Measurements from ENCODE around the gene HIP1. TPM values are rescaled to one million over a fixed set of nuclear protein-coding genes. Genes with fewer than 3 reads are reported as not detected.
"Not testable (repeated sequence)": the region's sequence is repeated elsewhere in the genome, so short reads cannot be mapped to it uniquely, and the experiment has no call there.

The HIP1 gene
- total RNA-seq, 4 donors from 2014 or later, result 15.8 to 33.2 (median 22.8) TPM

GRCh38 chr7:75575488-75576121, 163.1 kb downstream of the HIP1 start:
- Histone ChIP-seq H3K9me3 (no peaks in the 10 kb centered on the region), H3K4me3 (no peak overlapping the region), H3K36me3 (peaks cover 7 to 95% (median 66%) of the 10 kb centered on the region in 4 donors), H3K27ac (replicated peaks in 1 of 4) (no peak overlapping the region), H3K4me1 (no peaks in the 10 kb centered on the region), H3K27me3 (no peaks in the 10 kb centered on the region)
- DNase-seq (ENCODE audit: extremely low spot score), result no peak
- TF ChIP-seq CTCF (IDR thresholded peaks at IDR 0.05), result no peak
- TF ChIP-seq EP300 (IDR thresholded peaks at IDR 0.05), result no peak
- no peak for TF ChIP-seq POLR2AphosphoS5 (IDR thresholded peaks at IDR 0.05)
- no peak for TF ChIP-seq POLR2A (IDR thresholded peaks at IDR 0.05; ENCODE audit: low read depth)
- intact Hi-C loops (cut with DNase I), result no loop called here
- WGBS, result 81% methylated on average over 13 of the region's 13 CpGs

GRCh38 chr7:75573477-75574019, 165.2 kb downstream of the HIP1 start:
- H3K36me3 ChIP-seq, result peaks cover 7 to 91% (median 56%) of the 10 kb centered on the region in 4 donors
- H3K4me1 ChIP-seq, result no peaks in the 10 kb centered on the region
- intact Hi-C loops (cut with DNase I), result no loop called here
- DNase-seq (ENCODE audit: extremely low spot score), result no peak
- no peak for TF ChIP-seq CTCF (IDR thresholded peaks at IDR 0.05)
- no peak for TF ChIP-seq POLR2A (IDR thresholded peaks at IDR 0.05; ENCODE audit: low read depth)
- no peak for TF ChIP-seq EP300 (IDR thresholded peaks at IDR 0.05)
- no peak for TF ChIP-seq POLR2AphosphoS5 (IDR thresholded peaks at IDR 0.05)
- H3K9me3 ChIP-seq, result no peaks in the 10 kb centered on the region
- H3K4me3 ChIP-seq, result no peak overlapping the region
- WGBS, result 93% methylated on average over 14 of the region's 14 CpGs
- H3K27ac ChIP-seq (replicated peaks in 1 of 4), result no peak overlapping the region
- no peaks in the 10 kb centered on the region for H3K27me3 ChIP-seq

- WGBS, result 83% methylated on average over 1 of the region's 11 CpGs
- intact Hi-C loops (cut with DNase I), result no loop called here
Measured at GRCh38 chr7:75572814-75573213, 165.9 kb downstream of the HIP1 start.

GRCh38 chr7:75572396-75572795, 166.3 kb downstream of the HIP1 start:
- TF ChIP-seq POLR2AphosphoS5 (IDR thresholded peaks at IDR 0.05) (no peak), CTCF (IDR thresholded peaks at IDR 0.05) (no peak), POLR2A (IDR thresholded peaks at IDR 0.05; ENCODE audit: low read depth) (no peak), EP300 (IDR thresholded peaks at IDR 0.05) (no peak)
- 100% methylated on average over 2 of the region's 5 CpGs for WGBS
- no peak overlapping the region for H3K4me3 ChIP-seq
- intact Hi-C loops (cut with DNase I), result no loop called here
- no peak overlapping the region for H3K27ac ChIP-seq (replicated peaks in 1 of 4)
- H3K36me3 ChIP-seq, result peaks cover 15 to 91% (median 59%) of the 10 kb centered on the region in 4 donors
- DNase-seq (ENCODE audit: extremely low spot score), result no peak
- H3K27me3 ChIP-seq, result no peaks in the 10 kb centered on the region
- no peaks in the 10 kb centered on the region for H3K9me3 ChIP-seq
- H3K4me1 ChIP-seq, result no peaks in the 10 kb centered on the region

More at GRCh38 chr7:75572814-75573213, 165.9 kb downstream of the HIP1 start:
- Histone ChIP-seq H3K4me3 (no peak overlapping the region), H3K27me3 (no peaks in the 10 kb centered on the region), H3K36me3 (peaks cover 11 to 91% (median 57%) of the 10 kb centered on the region in 4 donors), H3K9me3 (no peaks in the 10 kb centered on the region), H3K4me1 (no peaks in the 10 kb centered on the region), H3K27ac (replicated peaks in 1 of 4) (no peak overlapping the region)
- TF ChIP-seq EP300 (IDR thresholded peaks at IDR 0.05) (no peak), POLR2A (IDR thresholded peaks at IDR 0.05; ENCODE audit: low read depth) (no peak)
- no peak for DNase-seq (ENCODE audit: extremely low spot score)

- no peaks in the 10 kb centered on the region for H3K4me1 ChIP-seq
- no peak overlapping the region for H3K4me3 ChIP-seq
- no peak for DNase-seq (ENCODE audit: extremely low spot score)
- no peak for TF ChIP-seq POLR2AphosphoS5 (IDR thresholded peaks at IDR 0.05)
- TF ChIP-seq POLR2A (IDR thresholded peaks at IDR 0.05; ENCODE audit: low read depth), result no peak
- no peak for TF ChIP-seq CTCF (IDR thresholded peaks at IDR 0.05)
- no peak for TF ChIP-seq EP300 (IDR thresholded peaks at IDR 0.05)
- H3K27me3 ChIP-seq, result no peaks in the 10 kb centered on the region
- H3K27ac ChIP-seq (replicated peaks in 1 of 4), result no peak overlapping the region
- WGBS, result 98% methylated on average over 4 of the region's 4 CpGs
- peaks cover 17 to 94% (median 64%) of the 10 kb centered on the region in 4 donors for H3K36me3 ChIP-seq
- no peaks in the 10 kb centered on the region for H3K9me3 ChIP-seq
- intact Hi-C loops (cut with DNase I), result no loop called here
Measured at GRCh38 chr7:75571209-75571608, 167.5 kb downstream of the HIP1 start.

GRCh38 chr7:75569629-75570282, 169.0 kb downstream of the HIP1 start:
- WGBS, result 93% methylated on average over 16 of the region's 16 CpGs

More at GRCh38 chr7:75569629-75570282, 169.0 kb downstream of the HIP1 start:
- H3K27ac ChIP-seq (replicated peaks in 1 of 4); intact Hi-C loops (cut with DNase I); H3K27me3 ChIP-seq; DNase-seq (ENCODE audit: extremely low spot score); H3K4me3 ChIP-seq; H3K9me3 ChIP-seq: not testable (repeated sequence)
- peaks cover 17 to 86% (median 65%) of the 10 kb centered on the region in 4 donors for H3K36me3 ChIP-seq
- peaks cover 4 to 13% (median 6%) of the 10 kb centered on the region in 4 donors for H3K4me1 ChIP-seq

Measured in esophagus muscularis mucosa (tissue), 4 donors.